ENCODE measurements around the gene CFD.
"Not testable (repeated sequence)": the region's sequence is repeated elsewhere in the genome, so short reads cannot be mapped to it uniquely, and the experiment has no call there.

CFD gene

DNA sequence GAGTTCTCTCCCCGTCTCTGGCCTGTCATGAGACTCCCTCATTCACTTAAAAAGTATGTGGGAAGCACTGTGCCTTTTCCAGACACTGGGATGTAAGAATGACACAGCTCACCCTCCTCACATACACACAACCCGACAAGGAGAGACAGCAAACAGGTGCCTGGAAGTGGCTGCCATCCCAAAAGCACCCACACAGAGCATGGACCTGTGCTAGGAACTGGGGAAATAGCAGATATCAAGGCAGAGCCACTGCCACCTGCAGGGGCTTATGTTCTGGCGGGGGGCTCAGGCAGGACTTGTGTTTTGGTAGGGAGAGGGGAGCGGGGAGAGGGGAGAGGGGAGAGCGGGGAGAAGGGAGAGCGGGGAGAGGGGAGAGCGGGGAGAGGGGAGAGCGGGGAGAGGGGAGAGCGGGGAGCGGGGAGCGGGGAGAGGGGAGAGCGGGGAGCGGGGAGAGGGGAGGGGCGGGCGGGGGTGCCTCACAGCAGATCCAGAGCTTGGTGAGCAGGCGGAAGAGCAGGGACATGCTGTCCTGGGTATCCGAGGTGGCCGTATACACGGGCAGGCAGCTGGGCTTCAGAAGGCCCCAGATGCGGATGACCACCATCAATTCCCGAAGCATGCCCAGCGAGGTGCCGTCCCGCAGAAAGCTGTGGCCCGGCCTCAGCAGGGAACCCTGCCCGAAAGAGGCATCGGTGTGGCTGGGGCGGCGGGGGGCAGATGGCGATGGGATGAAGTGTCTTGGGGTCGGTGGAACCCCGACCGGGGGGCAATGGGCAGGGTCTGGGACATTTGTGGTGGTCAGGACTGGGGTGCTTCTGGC lies 12.2 kb downstream of the CFD start:
- no peak for DNase-seq (ENCODE audit: low read depth in 2 of 2)

GRCh38 chr19:872266-872951 lies 12.9 kb downstream of the CFD start:
- no peak for DNase-seq (ENCODE audit: low read depth in 2 of 2)

- no peak for DNase-seq (ENCODE audit: low read depth in 2 of 2)
Observed at GRCh38 chr19:873084-873483, 13.6 kb downstream of the CFD start.

DNA sequence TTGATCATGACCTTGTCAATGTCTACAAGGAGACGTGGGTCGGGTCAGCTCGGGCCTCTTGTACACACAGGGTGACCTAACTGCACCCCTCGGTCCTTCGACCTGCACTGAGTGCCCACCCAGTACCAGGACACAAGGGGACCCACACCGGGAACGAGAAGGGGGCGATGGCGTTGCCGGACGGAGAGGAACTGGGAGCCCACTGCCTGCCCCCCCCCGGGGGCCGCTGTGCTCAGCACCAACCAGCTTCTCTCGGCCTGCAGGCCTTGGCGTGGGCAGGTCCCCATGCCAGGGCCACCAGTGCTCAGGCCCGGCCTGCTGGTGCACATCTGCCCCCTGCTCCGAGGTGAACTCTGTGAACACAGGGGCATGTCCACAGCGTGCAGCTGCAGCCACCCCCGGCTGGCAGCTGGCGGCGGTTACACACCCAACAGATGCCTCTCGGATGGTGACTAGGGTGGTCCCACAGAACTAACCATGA lies 14.1 kb downstream of the CFD start:
- no peak for DNase-seq (ENCODE audit: low read depth in 2 of 2)

DNA sequence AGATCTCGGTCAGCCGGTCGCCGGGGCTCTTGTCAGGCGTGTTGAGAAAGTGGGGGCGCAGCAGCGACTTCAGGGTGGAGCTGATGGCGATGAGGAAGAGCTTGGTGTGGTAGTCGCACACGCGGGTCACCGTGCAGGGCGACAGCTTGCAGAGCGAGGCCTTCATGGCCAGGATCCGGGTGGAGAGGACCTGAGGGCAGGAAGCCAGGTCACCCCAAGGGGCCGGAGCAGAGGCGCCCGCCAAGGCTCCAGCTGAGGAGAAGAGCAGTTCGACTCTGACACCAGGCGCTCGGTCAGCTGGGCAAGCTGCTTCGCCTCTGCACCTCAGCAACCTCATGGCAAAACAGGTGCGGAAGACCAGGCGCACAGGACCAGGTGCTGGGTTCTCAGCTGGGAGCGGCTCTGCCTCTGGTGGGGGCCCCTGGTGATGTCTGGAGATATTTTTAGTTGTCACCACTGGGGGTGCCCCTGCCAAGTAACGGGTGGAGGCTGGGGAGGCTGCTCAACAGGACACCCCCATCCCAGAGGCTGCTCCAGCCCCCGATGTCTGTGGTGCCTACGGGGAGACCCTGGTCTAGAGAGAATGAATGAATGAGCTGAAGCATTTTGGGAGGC lies 15.9 kb downstream of the CFD start:
- no peak for DNase-seq (ENCODE audit: low read depth in 2 of 2)

GRCh38 chr19:876089-876488 lies 16.6 kb downstream of the CFD start:
- no peak for DNase-seq (ENCODE audit: low read depth in 2 of 2)

DNA sequence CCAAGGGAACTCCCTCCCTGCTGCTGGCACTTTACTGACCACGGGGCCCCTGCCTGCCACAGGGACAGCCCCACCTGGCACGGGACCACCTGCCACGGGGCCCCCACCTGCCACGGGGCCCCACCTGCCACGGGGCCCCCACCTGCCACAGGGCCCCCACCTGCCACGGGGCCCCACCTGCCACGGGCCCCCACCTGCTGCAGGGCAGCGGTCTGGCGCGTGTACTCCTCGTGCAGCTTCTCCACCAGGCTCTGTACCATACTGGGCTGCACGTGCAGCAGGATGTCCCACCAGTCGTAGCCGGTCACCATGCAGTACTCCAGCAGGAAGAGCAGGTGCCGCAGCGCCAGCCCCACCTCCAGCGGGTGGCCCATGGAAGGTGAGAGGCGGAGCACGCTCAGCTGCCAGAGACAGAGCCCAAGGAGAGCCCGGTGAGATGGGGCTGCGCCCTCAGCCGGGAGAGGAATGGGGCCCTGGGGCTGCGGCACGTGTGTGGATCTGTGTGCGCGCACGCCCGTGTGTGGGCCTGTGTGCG lies 17.4 kb downstream of the CFD start:
- DNase-seq (ENCODE audit: low read depth in 2 of 2): no peak

DNA sequence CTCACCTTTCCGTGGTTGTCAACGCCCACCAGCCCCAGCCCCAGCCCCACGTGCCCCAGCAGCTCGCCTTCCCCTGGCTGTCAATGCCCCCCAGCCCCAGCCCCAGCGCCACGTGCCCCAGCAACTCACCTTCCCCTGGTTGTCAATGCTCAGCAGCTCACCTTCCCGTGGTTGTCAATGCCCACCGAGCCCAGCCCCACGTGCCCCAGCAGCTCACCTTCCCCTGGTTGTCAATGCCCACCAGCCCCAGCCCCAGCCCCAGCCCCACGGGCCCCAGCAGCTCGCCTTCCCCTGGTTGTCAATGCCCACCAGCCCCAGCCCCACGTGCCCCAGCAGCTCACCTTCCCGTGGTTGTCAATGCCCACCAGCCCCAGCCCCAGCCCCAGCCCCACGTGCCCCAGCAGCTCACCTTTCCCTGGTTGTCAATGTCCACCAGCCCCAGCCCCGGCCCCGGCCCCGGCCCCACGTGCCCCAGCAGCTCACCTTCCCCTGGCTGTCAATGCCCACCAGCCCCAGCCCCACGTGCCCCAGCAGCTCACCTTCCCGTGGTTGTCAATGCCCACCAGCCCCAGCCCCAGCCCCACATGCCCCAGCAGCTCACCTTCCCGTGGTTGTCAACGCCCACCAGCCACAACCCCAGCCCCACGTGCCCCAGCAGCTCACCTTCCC lies 18.7 kb downstream of the CFD start:
- DNase-seq (ENCODE audit: low read depth in 2 of 2): not testable (repeated sequence)

GRCh38 chr19:878751-879561 lies 19.5 kb downstream of the CFD start:
- not testable (repeated sequence) for DNase-seq (ENCODE audit: low read depth in 2 of 2)

- DNase-seq (ENCODE audit: low read depth in 2 of 2): no peak
Observed at GRCh38 chr19:879711-880438, 20.4 kb downstream of the CFD start.

DNA sequence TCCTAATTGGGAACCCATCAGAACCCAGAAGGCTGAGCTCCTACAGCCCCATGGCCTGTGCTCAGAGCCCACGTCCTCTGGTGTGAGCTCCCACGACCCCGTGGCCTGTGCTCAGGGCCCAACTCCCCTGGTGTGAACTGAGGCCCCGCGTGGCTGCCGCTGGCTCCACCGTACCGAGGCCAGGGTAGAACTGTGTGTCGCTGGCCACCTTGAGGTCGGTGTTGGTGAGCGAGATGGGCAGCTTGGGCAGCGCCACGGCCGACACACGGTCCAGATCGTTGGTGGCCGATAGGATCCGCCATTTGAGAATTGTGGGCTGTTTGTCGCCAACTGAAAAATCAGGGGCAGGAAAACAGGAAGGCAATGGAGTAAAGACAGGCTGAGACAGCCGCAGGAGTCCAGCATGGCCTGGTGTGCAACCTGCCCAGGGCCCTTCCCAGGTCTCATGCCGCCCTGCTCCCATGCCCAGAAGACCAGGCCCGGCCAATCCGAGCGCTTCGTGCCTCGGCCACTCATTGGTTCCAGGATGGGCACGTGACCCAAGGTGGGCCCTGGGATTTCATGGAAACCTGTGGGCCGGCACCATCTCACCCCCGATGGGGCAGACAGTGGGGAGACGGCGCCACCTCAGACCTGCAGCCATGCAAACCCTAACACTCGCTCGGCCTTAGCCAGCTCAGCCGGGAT lies 22.1 kb downstream of the CFD start:
- DNase-seq (ENCODE audit: low read depth in 2 of 2): no peak

DNA sequence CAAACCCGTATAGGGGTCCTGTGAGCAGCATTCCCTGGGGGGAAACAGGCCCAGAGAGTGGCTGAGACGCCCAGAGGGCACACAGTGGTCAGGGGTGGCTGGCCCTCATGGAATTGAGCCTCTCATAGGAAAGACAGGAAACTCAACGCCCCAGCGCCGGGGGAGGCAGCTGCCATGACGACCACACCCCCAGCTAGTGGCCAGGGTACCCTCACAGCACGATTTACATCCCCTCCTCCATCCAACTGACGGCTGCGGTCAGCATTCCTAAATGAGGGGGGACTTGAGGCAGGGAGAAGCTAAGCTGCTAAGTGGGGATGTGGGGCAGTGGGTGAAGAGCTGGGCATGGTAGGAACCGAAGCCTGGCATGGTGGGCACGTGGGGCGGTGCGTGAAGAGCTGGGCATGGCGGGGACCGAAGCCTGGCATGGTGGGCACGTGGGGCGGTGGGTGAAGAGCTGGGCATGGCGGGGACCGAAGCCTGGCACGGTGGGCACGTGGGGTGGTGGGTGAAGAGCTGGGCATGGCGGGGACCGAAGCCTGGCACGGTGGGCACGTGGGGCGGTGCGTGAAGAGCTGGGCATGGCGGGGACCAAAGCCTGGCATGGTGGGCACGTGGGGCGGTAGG lies 23.5 kb downstream of the CFD start:
- DNase-seq (ENCODE audit: low read depth in 2 of 2): no peak

GRCh38 chr19:883661-884211 lies 24.3 kb downstream of the CFD start:
- no peak for DNase-seq (ENCODE audit: low read depth in 2 of 2)

GRCh38 chr19:884420-885211 lies 25.2 kb downstream of the CFD start:
- DNase-seq (ENCODE audit: low read depth in 2 of 2): no peak

- DNase-seq (ENCODE audit: low read depth in 2 of 2): no peak
Observed at GRCh38 chr19:885536-886224, 26.2 kb downstream of the CFD start.

DNA sequence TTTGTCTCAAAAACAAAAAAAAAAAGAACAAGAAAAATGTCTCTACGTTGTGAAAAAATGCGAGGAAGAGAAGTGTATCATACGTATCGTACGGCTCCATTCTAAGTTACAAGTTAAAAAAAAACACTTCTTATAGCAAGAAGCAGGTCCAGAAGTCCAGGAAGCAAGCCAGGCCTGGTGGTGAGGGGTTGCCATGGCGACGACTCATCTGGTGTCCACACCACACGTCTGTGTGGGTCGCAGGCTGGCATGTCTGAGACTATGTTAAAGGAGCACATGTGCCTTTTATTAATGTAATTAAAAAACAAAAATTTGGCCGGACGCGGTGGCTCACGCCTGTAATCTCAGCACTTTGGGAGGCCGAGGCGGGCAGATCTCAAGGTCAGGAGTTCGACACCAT lies 27.6 kb downstream of the CFD start:
- DNase-seq (ENCODE audit: low read depth in 2 of 2): no peak

DNA sequence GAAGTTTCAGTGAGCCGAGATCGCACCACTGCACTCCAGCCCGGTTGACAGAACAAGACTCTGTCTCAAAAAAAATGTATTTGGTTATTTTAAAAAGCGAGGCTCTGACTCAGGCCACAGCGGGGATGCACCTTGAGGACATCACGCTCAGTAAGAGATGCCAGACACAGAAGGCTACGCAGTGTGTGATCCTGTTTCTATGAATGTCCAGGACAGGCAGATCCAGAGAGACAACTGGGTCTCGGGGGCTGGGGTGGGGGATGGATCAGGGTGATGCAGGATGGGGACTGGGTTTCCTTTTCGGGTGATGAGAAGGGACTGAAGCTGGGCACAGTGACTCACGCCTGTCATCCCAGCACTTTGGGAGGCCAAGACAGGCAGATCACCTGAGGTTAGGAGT lies 28.1 kb downstream of the CFD start:
- no peak for DNase-seq (ENCODE audit: low read depth in 2 of 2)
